ENCODE data around the gene PTPN14.

PTPN14 gene

GRCh38 chr1:214469290-214469689, 82.1 kb downstream of the PTPN14 start:
- no peak for DNase-seq
- Histone ChIP-seq H3K9me3 (ENCODE audit: control insufficient read depth, low read length) (no peaks in the 10 kb centered on the region), H3K27me3 (replicated peaks; ENCODE audit: control insufficient read depth, insufficient read depth, low read length, poor library complexity, severe bottlenecking) (no peaks in the 10 kb centered on the region), H3K27ac (ENCODE audit: insufficient read depth, low read length, poor library complexity, severe bottlenecking) (no peak overlapping the region), H3K4me1 (ENCODE audit: control insufficient read depth, insufficient read depth, low read length, poor library complexity, severe bottlenecking) (no peaks in the 10 kb centered on the region), H3K4me3 (ENCODE audit: insufficient read depth, low read depth, low read length, poor library complexity, severe bottlenecking) (no peak overlapping the region), H3K36me3 (ENCODE audit: control insufficient read depth, insufficient read depth, low read length) (no peaks in the 10 kb centered on the region)

DNA sequence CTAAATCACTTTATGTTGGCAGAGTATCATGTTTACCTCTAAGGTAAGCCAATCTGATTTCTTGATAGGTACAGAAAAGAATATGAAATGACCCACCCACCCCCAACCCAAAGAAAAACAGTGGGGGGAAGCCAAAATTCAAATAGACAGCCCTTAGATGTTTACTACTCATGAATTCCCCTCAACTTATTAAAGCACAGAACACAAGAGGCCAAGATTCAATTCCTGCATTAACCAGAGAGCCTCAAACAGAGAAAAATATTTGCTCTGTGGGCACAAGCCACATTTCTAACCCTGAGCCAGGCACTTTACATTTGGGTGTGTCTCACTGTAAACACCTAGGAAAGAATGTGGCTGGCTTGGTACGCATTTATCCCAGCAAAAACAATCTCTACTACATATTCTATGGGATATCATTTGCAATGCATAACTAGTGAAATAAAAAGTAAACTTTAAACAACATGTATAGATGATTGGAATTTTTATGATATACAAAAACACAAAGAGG, 84.3 kb downstream of the PTPN14 start:
- Histone ChIP-seq H3K27me3 (replicated peaks; ENCODE audit: control insufficient read depth, insufficient read depth, low read length, poor library complexity, severe bottlenecking) (no peaks in the 10 kb centered on the region), H3K9me3 (ENCODE audit: control insufficient read depth, low read length) (no peaks in the 10 kb centered on the region), H3K27ac (ENCODE audit: insufficient read depth, low read length, poor library complexity, severe bottlenecking) (no peak overlapping the region), H3K36me3 (ENCODE audit: control insufficient read depth, insufficient read depth, low read length) (no peaks in the 10 kb centered on the region), H3K4me3 (ENCODE audit: insufficient read depth, low read depth, low read length, poor library complexity, severe bottlenecking) (no peak overlapping the region), H3K4me1 (ENCODE audit: control insufficient read depth, insufficient read depth, low read length, poor library complexity, severe bottlenecking) (no peaks in the 10 kb centered on the region)
- no peak for DNase-seq

DNA sequence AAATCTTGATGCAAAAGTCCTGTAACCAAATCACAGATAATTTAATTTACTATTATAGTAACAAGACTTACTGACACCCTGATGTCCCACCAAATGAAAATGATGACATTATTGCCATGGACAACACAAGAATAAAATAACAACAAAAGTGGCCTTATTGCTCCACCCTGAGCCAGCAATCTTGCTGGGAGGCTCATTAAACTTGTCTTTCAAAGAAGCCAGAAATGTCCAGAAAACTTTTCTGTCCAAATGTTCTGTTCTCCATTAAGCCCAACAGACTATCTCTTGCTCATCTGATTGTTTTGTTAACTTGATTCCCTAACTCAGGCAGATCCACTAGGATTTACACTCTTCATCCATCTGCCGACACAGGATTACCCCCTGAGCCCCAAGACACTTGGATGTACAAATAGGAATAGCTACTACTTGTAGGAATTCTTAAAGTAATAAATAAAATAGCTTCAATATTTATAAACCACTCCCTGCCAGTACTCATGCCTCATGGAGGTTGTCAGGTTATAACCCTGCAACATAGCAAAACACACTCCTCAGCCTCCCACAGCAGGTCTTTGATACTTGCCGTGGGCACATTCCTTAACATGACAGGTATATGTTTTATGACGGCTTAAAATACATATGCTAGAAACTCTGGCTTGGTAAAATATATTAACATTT, 84.9 kb downstream of the PTPN14 start:
- Histone ChIP-seq H3K4me3 (ENCODE audit: insufficient read depth, low read depth, low read length, poor library complexity, severe bottlenecking) (no peak overlapping the region), H3K36me3 (ENCODE audit: control insufficient read depth, insufficient read depth, low read length) (no peaks in the 10 kb centered on the region), H3K9me3 (ENCODE audit: control insufficient read depth, low read length) (no peaks in the 10 kb centered on the region), H3K27ac (ENCODE audit: insufficient read depth, low read length, poor library complexity, severe bottlenecking) (no peak overlapping the region), H3K4me1 (ENCODE audit: control insufficient read depth, insufficient read depth, low read length, poor library complexity, severe bottlenecking) (no peaks in the 10 kb centered on the region), H3K27me3 (replicated peaks; ENCODE audit: control insufficient read depth, insufficient read depth, low read length, poor library complexity, severe bottlenecking) (no peaks in the 10 kb centered on the region)
- no peak for DNase-seq

GRCh38 chr1:214464445-214465287, 86.7 kb downstream of the PTPN14 start:
- H3K9me3 ChIP-seq (ENCODE audit: control insufficient read depth, low read length): no peaks in the 10 kb centered on the region
- DNase-seq: no peak
- H3K36me3 ChIP-seq (ENCODE audit: control insufficient read depth, insufficient read depth, low read length): no peaks in the 10 kb centered on the region
- no peak overlapping the region for H3K4me3 ChIP-seq (ENCODE audit: insufficient read depth, low read depth, low read length, poor library complexity, severe bottlenecking)
- H3K27me3 ChIP-seq (replicated peaks; ENCODE audit: control insufficient read depth, insufficient read depth, low read length, poor library complexity, severe bottlenecking): no peaks in the 10 kb centered on the region
- H3K4me1 ChIP-seq (ENCODE audit: control insufficient read depth, insufficient read depth, low read length, poor library complexity, severe bottlenecking): no peaks in the 10 kb centered on the region
- H3K27ac ChIP-seq (ENCODE audit: insufficient read depth, low read length, poor library complexity, severe bottlenecking): no peak overlapping the region

- Histone ChIP-seq H3K36me3 (ENCODE audit: control insufficient read depth, insufficient read depth, low read length) (no peaks in the 10 kb centered on the region), H3K27ac (ENCODE audit: insufficient read depth, low read length, poor library complexity, severe bottlenecking) (no peak overlapping the region), H3K9me3 (ENCODE audit: control insufficient read depth, low read length) (no peaks in the 10 kb centered on the region), H3K4me3 (ENCODE audit: insufficient read depth, low read depth, low read length, poor library complexity, severe bottlenecking) (no peak overlapping the region), H3K4me1 (ENCODE audit: control insufficient read depth, insufficient read depth, low read length, poor library complexity, severe bottlenecking) (no peaks in the 10 kb centered on the region), H3K27me3 (replicated peaks; ENCODE audit: control insufficient read depth, insufficient read depth, low read length, poor library complexity, severe bottlenecking) (no peaks in the 10 kb centered on the region)
- no peak for DNase-seq
These were observed 87.8 kb downstream of the PTPN14 start for GRCh38 chr1:214463596-214463995.

GRCh38 chr1:214462882-214463281, 88.5 kb downstream of the PTPN14 start:
- Histone ChIP-seq H3K4me3 (ENCODE audit: insufficient read depth, low read depth, low read length, poor library complexity, severe bottlenecking) (no peak overlapping the region), H3K36me3 (ENCODE audit: control insufficient read depth, insufficient read depth, low read length) (no peaks in the 10 kb centered on the region), H3K4me1 (ENCODE audit: control insufficient read depth, insufficient read depth, low read length, poor library complexity, severe bottlenecking) (no peaks in the 10 kb centered on the region), H3K27ac (ENCODE audit: insufficient read depth, low read length, poor library complexity, severe bottlenecking) (no peak overlapping the region), H3K27me3 (replicated peaks; ENCODE audit: control insufficient read depth, insufficient read depth, low read length, poor library complexity, severe bottlenecking) (no peaks in the 10 kb centered on the region), H3K9me3 (ENCODE audit: control insufficient read depth, low read length) (no peaks in the 10 kb centered on the region)
- DNase-seq: no peak

DNA sequence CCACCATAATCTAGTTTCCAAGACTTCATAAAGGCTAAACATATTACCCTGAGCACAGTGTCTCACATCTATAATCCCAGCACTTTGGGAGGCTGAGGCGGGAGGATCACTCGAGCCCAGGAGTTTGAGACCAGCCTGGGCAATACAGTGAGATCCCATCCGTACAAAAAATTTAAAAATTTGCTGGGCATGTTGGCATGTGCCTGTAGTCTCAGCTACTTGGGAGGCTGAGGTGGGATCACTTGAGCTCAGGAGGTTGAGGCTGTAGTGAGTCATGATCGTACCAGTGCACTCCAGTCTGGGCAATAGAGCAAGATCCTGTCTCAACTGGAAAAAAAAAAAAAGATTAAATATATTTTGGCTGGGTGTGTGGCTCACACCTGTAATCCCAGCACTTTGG, 90.1 kb downstream of the PTPN14 start:
- no peak for DNase-seq
- Histone ChIP-seq H3K27me3 (replicated peaks; ENCODE audit: control insufficient read depth, insufficient read depth, low read length, poor library complexity, severe bottlenecking) (no peaks in the 10 kb centered on the region), H3K4me3 (ENCODE audit: insufficient read depth, low read depth, low read length, poor library complexity, severe bottlenecking) (no peak overlapping the region), H3K27ac (ENCODE audit: insufficient read depth, low read length, poor library complexity, severe bottlenecking) (no peak overlapping the region), H3K4me1 (ENCODE audit: control insufficient read depth, insufficient read depth, low read length, poor library complexity, severe bottlenecking) (no peaks in the 10 kb centered on the region), H3K36me3 (ENCODE audit: control insufficient read depth, insufficient read depth, low read length) (no peaks in the 10 kb centered on the region), H3K9me3 (ENCODE audit: control insufficient read depth, low read length) (no peaks in the 10 kb centered on the region)

DNA sequence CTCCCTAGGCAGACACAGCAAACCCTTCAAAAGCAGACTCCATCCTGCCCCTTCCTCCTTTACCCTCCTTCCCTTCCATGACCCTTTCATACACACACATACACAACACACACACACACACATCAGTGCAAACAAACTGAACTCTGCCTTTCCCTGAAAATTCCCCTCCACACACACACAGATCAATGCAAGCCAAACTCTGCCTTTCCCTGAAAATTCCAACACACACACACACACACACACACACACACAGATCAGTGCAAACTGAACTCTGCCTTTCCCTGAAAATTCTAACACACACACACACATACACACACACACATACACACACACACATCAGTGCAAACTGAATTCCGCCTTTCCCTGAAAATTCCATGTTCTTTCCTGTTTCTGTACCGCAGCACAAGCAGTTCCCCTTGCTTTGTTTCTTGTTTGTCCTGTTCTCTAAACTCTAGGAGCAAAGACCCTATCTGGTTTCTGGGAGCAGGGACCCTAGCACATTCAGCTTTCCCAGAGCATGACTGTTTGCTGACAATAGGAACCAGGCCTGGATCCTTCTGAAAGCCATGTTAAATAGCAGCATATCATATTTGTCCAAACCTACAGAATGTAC, 91.0 kb downstream of the PTPN14 start:
- H3K9me3 ChIP-seq (ENCODE audit: control insufficient read depth, low read length): no peaks in the 10 kb centered on the region
- H3K27ac ChIP-seq (ENCODE audit: insufficient read depth, low read length, poor library complexity, severe bottlenecking): no peak overlapping the region

GRCh38 chr1:214459895-214460294, 91.5 kb downstream of the PTPN14 start:
- no peak for DNase-seq
- H3K9me3 ChIP-seq (ENCODE audit: control insufficient read depth, low read length): no peaks in the 10 kb centered on the region
- no peaks in the 10 kb centered on the region for H3K27me3 ChIP-seq (replicated peaks; ENCODE audit: control insufficient read depth, insufficient read depth, low read length, poor library complexity, severe bottlenecking)
- H3K27ac ChIP-seq (ENCODE audit: insufficient read depth, low read length, poor library complexity, severe bottlenecking): no peak overlapping the region
- H3K4me1 ChIP-seq (ENCODE audit: control insufficient read depth, insufficient read depth, low read length, poor library complexity, severe bottlenecking): no peaks in the 10 kb centered on the region
- no peaks in the 10 kb centered on the region for H3K36me3 ChIP-seq (ENCODE audit: control insufficient read depth, insufficient read depth, low read length)
- H3K4me3 ChIP-seq (ENCODE audit: insufficient read depth, low read depth, low read length, poor library complexity, severe bottlenecking): no peak overlapping the region

More for the DNA sequence above, 91.0 kb downstream of the PTPN14 start:
- Histone ChIP-seq H3K27me3 (replicated peaks; ENCODE audit: control insufficient read depth, insufficient read depth, low read length, poor library complexity, severe bottlenecking) (no peaks in the 10 kb centered on the region), H3K36me3 (ENCODE audit: control insufficient read depth, insufficient read depth, low read length) (no peaks in the 10 kb centered on the region), H3K4me1 (ENCODE audit: control insufficient read depth, insufficient read depth, low read length, poor library complexity, severe bottlenecking) (no peaks in the 10 kb centered on the region), H3K4me3 (ENCODE audit: insufficient read depth, low read depth, low read length, poor library complexity, severe bottlenecking) (no peak overlapping the region)
- DNase-seq: no peak

- H3K27me3 ChIP-seq (replicated peaks; ENCODE audit: control insufficient read depth, insufficient read depth, low read length, poor library complexity, severe bottlenecking): no peaks in the 10 kb centered on the region
- H3K36me3 ChIP-seq (ENCODE audit: control insufficient read depth, insufficient read depth, low read length): no peaks in the 10 kb centered on the region
- no peak overlapping the region for H3K4me3 ChIP-seq (ENCODE audit: insufficient read depth, low read depth, low read length, poor library complexity, severe bottlenecking)
- DNase-seq: no peak
- H3K4me1 ChIP-seq (ENCODE audit: control insufficient read depth, insufficient read depth, low read length, poor library complexity, severe bottlenecking): no peaks in the 10 kb centered on the region
- no peak overlapping the region for H3K27ac ChIP-seq (ENCODE audit: insufficient read depth, low read length, poor library complexity, severe bottlenecking)
- no peaks in the 10 kb centered on the region for H3K9me3 ChIP-seq (ENCODE audit: control insufficient read depth, low read length)
These were observed 92.9 kb downstream of the PTPN14 start for GRCh38 chr1:214458541-214458940.

Data from effector memory CD4-positive, alpha-beta T cell (primary cell).